Neutrophil (primary cell): ENCODE data around the gene UST.

ENCODE experiments used
- H3K27ac ChIP-seq: fragments of 200-600 bp; sonication (generic); 2 replicates; pipeline ENCODE4 v1.5.1; 2016; ENCODE audit warnings: mild to moderate bottlenecking, moderate library complexity
- H3K27me3 ChIP-seq: fragments of 200-600 bp; sonication (generic); 2 replicates; pipeline ENCODE4 v1.6.0; 2016; ENCODE audit warnings: mild to moderate bottlenecking
- H3K36me3 ChIP-seq: fragments of 200-600 bp; sonication (generic); 2 replicates; pipeline ENCODE4 v1.5.1; 2017
- H3K4me1 ChIP-seq, 2 experiments: fragments of 200-600 bp in 1 of 2; sonication (generic) in 1 of 2; 1 replicate in 1 of 2; 2 replicates in 1 of 2; pipeline versions ENCODE4 v1.5.1 to v1.6.1; 2013 to 2016; ENCODE audit warnings: low read depth in 1 of 2, low read length in 1 of 2, mild to moderate bottlenecking in 1 of 2, moderate library complexity in 1 of 2; ENCODE audit not compliant: control insufficient read depth in 1 of 2, insufficient read depth in 1 of 2
- H3K4me3 ChIP-seq, 2 experiments: fragments of 200-600 bp in 1 of 2; sonication (generic) in 1 of 2; 1 replicate in 1 of 2; 2 replicates in 1 of 2; pipeline ENCODE4 v1.5.1; 2013 to 2016; ENCODE audit warnings: low read depth in 1 of 2, low read length in 1 of 2, mild to moderate bottlenecking in 1 of 2, moderate library complexity in 1 of 2
- H3K9me3 ChIP-seq: fragments of 200-600 bp; sonication (generic); 2 replicates; pipeline ENCODE4 v1.5.1; 2016
- TF ChIP-seq, protein P1 (sequence below): fragments of 200-600 bp; sonication (generic); IDR thresholded peaks from 2 replicates; pipeline ENCODE4 v1.5.1; 2016; ENCODE audit warnings: antibody characterized with exemption

Gene UST

DNA sequence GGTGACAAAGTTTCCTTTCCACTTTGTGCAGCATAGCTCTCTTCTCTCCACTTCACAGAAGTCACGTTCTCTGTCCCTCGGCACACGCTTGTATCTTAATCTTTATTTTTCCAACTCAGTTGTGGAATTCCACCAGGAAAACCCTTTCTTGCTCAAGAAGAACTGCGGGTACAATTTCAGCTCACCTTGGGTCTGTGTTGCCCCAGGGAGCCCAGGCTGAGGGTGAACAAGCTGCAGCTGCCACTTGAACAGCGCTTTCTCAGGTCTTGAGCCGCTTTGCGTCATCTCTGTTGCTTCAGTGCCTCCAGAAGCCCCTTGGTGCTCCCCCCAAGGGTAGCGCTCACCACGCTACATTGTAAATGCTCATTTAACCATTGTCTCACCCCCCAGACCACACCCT is 341.5 kb downstream of the UST start:
- Histone ChIP-seq H3K4me3 (no peak overlapping the region), H3K9me3 (no peaks in the 10 kb centered on the region), H3K36me3 (no peaks in the 10 kb centered on the region), H3K4me1 (peaks cover 0 to 5% of the 10 kb centered on the region in 2 experiments), H3K27me3 (no peaks in the 10 kb centered on the region), H3K27ac (no peak overlapping the region)
- TF ChIP-seq, protein P1, sequence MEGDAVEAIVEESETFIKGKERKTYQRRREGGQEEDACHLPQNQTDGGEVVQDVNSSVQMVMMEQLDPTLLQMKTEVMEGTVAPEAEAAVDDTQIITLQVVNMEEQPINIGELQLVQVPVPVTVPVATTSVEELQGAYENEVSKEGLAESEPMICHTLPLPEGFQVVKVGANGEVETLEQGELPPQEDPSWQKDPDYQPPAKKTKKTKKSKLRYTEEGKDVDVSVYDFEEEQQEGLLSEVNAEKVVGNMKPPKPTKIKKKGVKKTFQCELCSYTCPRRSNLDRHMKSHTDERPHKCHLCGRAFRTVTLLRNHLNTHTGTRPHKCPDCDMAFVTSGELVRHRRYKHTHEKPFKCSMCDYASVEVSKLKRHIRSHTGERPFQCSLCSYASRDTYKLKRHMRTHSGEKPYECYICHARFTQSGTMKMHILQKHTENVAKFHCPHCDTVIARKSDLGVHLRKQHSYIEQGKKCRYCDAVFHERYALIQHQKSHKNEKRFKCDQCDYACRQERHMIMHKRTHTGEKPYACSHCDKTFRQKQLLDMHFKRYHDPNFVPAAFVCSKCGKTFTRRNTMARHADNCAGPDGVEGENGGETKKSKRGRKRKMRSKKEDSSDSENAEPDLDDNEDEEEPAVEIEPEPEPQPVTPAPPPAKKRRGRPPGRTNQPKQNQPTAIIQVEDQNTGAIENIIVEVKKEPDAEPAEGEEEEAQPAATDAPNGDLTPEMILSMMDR, result no peak

DNA sequence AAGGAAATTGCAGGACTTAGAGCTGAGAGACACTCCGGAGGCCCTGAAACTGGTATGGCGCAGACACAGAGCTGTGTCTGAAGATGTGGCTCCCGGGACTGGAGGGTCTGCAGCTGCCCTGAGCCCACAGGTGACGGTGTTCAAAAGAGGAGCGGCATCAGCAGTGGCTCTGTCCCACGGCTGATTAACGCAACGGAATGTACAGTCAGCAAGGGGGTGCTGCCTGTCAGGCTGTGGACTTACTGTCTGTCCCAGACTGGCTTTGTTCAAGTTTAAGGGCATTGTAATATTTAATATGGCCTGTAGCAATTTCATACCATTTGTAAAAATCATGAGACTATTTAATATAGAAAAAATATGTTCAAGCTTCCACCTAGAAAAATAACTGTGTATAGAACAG is 342.7 kb downstream of the UST start:
- no peaks in the 10 kb centered on the region for H3K36me3 ChIP-seq
- H3K27ac ChIP-seq, result no peak overlapping the region
- peaks cover 0 to 4% of the 10 kb centered on the region in 2 experiments for H3K4me1 ChIP-seq
- TF ChIP-seq, protein P1, result no peak
- no peaks in the 10 kb centered on the region for H3K27me3 ChIP-seq
- H3K4me3 ChIP-seq, result no peak overlapping the region
- no peaks in the 10 kb centered on the region for H3K9me3 ChIP-seq

DNA sequence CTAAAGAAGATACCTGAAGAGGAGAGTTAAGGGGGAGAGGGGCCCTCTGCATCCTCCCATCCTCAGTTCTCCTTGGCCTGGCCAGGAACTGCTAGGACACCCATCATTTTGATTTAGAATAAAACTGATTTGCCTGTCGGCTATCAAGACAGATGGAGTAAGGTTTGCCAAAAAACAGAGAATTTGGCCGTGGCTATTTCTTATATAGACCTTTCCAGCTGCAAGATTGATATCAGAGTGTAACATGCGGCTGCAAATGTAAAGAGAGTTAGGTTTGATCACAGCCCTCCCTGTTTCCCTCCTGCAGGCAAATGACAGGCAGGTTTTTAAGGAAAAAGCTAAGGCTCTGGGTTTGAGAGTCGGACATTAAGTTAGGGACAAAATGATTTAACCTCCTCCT is 344.1 kb downstream of the UST start:
- Histone ChIP-seq H3K9me3 (no peaks in the 10 kb centered on the region), H3K4me1 (no peaks in the 10 kb centered on the region), H3K27me3 (no peaks in the 10 kb centered on the region), H3K36me3 (no peaks in the 10 kb centered on the region), H3K4me3 (no peak overlapping the region), H3K27ac (no peak overlapping the region)
- TF ChIP-seq, protein P1, result no peak

DNA sequence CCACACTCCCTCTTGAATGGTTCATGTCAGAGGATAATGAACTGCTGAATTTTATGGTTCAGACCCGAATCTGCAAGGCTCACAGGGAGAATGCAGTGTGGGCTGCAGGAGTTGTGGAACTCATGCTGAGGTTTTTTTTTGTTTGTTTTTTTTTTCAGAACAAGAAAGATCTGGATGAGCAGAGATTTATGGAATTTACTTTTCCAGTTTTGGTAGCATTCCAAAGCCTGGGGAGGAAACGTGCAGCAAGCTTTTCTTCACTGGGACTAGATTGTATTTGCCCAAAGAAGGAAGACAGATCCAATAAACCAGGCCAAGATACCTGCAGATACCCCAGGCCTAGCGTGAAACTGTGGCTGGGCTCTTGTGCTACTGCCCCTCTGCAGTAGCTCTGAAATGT is 346.8 kb downstream of the UST start:
- no peaks in the 10 kb centered on the region for H3K27me3 ChIP-seq
- TF ChIP-seq, protein P1, result no peak
- H3K9me3 ChIP-seq, result no peaks in the 10 kb centered on the region
- no peaks in the 10 kb centered on the region for H3K36me3 ChIP-seq
- no peak overlapping the region for H3K4me3 ChIP-seq
- H3K4me1 ChIP-seq, result no peaks in the 10 kb centered on the region
- H3K27ac ChIP-seq, result no peak overlapping the region

GRCh38 chr6:149094156-149094555 is 347.3 kb downstream of the UST start:
- Histone ChIP-seq H3K4me1 (no peaks in the 10 kb centered on the region), H3K27ac (no peak overlapping the region)

More at GRCh38 chr6:149094156-149094555, 347.3 kb downstream of the UST start:
- Histone ChIP-seq H3K36me3 (no peaks in the 10 kb centered on the region), H3K4me3 (no peak overlapping the region), H3K9me3 (no peaks in the 10 kb centered on the region), H3K27me3 (no peaks in the 10 kb centered on the region)
- TF ChIP-seq, protein P1, result no peak
